BE2C (cell line): ENCODE results near the gene CIBAR2.

ENCODE experiments used
- DNase-seq: peaks from one replicate; pipeline ENCODE4 v3.0.0-alpha.2; 2020
- H3K27me3 ChIP-seq: fragments of 250-450 bp; sonication (Bioruptor Pico); 2 replicates; pipeline ENCODE4 v1.5.1; 2020; ENCODE audit warnings: mild to moderate bottlenecking
- H3K36me3 ChIP-seq: fragments of 250-450 bp; sonication (Bioruptor Pico); 2 replicates; pipeline ENCODE4 v1.5.1; 2020; ENCODE audit warnings: mild to moderate bottlenecking
- H3K4me1 ChIP-seq: fragments of 250-450 bp; sonication (Bioruptor Pico); 2 replicates; pipeline ENCODE4 v1.5.1; 2020
- H3K4me3 ChIP-seq: 2 replicates; pipeline ENCODE4 v1.5.1; 2011; ENCODE audit warnings: low read depth, low read length
- H3K9me3 ChIP-seq: fragments of 250-450 bp; sonication (Bioruptor Pico); 2 replicates; pipeline ENCODE4 v1.5.1; 2020
- TF ChIP-seq, protein P1 (sequence below): IDR thresholded peaks from 2 replicates; pipeline ENCODE4 v1.5.1; 2012; ENCODE audit warnings: mild to moderate bottlenecking, low read depth, low read length

Gene CIBAR2

DNA sequence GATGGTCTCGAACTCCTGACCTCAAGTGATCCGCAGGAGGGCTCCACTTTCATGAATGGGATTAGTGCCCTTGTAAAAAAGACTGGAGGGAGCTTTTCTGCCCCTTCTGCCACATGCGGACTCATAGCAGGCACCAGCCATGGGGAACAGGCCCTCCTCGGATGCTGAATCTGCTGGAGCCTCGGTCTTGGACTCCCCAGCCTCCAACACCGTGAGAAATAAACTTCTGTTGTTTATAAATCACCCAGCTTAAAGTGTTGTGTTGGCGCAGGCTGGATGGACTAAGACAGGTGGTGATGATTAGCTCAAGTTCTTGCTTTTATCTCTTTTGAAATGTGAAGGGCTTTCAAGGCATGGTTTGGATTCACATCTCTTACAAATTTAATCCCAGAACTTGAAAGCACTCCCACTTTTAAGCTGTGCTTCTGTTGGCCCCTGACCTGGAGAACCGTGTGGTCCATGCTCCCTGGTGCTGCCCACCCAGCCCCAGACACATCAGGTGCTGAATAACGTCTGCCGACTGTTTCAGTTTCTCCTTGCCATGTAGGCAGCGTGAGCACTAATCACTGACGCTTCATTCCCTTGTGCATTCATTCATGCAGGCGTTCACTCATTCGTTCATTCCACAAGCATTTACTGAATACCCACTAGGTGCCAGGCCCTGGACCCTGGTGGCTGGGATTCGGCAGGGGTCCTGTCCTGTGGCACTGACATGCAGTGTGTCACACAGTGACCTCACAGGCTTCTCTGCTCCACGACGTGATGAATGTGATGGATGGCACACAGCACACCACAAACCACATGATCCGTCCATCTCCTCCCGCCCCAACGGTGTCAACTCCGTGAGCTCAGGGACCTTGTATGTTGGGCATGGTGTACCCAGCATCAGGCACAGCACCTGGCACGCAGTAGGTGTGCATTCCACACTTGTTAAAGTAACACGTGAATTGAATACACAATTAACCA, 8.9 kb downstream of the CIBAR2 start:
- DNase-seq, result no peak
- Histone ChIP-seq H3K9me3 (no peaks in the 10 kb centered on the region), H3K36me3 (no peaks in the 10 kb centered on the region), H3K4me1 (no peaks in the 10 kb centered on the region), H3K4me3 (no peak overlapping the region), H3K27me3 (no peaks in the 10 kb centered on the region)
- TF ChIP-seq, protein P1, sequence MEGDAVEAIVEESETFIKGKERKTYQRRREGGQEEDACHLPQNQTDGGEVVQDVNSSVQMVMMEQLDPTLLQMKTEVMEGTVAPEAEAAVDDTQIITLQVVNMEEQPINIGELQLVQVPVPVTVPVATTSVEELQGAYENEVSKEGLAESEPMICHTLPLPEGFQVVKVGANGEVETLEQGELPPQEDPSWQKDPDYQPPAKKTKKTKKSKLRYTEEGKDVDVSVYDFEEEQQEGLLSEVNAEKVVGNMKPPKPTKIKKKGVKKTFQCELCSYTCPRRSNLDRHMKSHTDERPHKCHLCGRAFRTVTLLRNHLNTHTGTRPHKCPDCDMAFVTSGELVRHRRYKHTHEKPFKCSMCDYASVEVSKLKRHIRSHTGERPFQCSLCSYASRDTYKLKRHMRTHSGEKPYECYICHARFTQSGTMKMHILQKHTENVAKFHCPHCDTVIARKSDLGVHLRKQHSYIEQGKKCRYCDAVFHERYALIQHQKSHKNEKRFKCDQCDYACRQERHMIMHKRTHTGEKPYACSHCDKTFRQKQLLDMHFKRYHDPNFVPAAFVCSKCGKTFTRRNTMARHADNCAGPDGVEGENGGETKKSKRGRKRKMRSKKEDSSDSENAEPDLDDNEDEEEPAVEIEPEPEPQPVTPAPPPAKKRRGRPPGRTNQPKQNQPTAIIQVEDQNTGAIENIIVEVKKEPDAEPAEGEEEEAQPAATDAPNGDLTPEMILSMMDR, result no peak

DNA sequence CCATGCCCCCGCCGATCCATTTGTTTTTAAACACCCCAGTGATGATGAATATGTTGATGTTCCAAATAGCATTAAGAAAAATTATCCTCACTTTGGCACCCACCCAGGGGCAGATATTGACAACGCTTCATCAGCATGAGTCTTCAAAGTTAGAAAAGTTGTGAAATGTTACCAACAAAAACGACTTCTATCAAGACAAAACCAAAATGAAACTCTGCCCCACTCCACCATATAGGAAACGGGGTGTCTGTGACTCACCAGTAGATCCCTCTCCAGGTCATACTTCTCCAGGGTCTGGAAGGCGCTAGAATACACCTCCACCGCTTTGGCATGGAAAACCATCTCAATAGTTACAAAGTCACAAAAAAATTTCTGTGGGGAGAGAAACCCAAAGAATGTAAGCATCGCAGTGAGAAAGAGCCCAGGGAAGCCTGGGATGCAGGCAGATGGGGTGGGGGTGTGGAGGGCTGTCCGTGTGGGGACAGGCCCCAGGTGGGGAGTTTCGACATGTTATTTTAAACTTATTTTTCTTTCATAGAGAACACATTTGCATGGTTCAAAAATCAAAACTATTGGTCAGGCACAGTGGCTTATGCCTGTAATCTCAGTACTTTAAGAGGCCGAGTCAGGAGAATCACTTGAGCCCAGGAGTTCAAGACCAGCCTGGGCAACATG, 10.2 kb downstream of the CIBAR2 start:
- TF ChIP-seq, protein P1, result no peak
- no peaks in the 10 kb centered on the region for H3K4me1 ChIP-seq
- no peak overlapping the region for H3K4me3 ChIP-seq
- DNase-seq, result no peak
- no peaks in the 10 kb centered on the region for H3K27me3 ChIP-seq
- no peaks in the 10 kb centered on the region for H3K36me3 ChIP-seq
- no peaks in the 10 kb centered on the region for H3K9me3 ChIP-seq

DNA sequence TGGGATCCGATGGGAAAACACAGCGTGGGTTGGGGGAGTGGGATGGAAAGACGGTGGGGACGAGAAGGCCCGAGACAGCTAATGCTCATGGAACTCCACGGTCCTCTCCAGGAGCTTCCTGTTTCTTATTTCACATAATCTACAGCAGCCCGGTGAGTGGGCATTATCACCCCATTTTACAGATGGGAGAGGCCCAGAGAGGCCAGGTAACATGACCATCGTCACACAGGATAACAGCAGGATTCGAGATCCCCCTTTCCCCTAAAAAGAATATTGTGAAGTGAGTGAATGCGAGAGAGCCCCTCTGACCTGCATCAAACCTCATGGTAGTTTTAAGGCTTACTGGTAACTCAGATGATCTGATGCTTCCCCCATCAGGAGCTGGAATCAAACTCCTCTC, 12.0 kb downstream of the CIBAR2 start:
- Histone ChIP-seq H3K27me3 (no peaks in the 10 kb centered on the region), H3K9me3 (no peaks in the 10 kb centered on the region), H3K4me1 (no peaks in the 10 kb centered on the region), H3K36me3 (no peaks in the 10 kb centered on the region), H3K4me3 (no peak overlapping the region)
- TF ChIP-seq, protein P1, result no peak
- DNase-seq, result no peak

DNA sequence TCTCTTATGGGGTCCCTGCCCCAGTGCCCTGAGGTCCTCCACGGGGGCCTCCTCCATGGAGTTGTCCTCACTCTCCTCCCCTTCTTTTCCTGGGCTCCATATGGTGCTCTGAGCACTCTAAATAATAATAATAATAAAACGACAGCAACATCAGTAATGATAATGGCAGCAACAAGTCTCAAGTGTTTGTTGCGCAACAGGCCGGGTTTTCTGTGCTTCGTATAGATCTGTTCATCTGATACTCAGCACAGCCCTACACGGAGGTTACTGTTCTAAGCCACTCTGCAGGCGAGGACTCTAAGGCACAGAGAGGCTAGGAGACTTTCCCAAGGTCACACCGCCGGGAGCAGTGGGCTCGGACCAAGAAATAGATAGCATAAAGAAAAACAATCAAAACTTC, 13.7 kb downstream of the CIBAR2 start:
- Histone ChIP-seq H3K27me3 (no peaks in the 10 kb centered on the region), H3K36me3 (no peaks in the 10 kb centered on the region), H3K9me3 (no peaks in the 10 kb centered on the region), H3K4me3 (no peak overlapping the region), H3K4me1 (no peaks in the 10 kb centered on the region)
- TF ChIP-seq, protein P1, result no peak
- no peak for DNase-seq

DNA sequence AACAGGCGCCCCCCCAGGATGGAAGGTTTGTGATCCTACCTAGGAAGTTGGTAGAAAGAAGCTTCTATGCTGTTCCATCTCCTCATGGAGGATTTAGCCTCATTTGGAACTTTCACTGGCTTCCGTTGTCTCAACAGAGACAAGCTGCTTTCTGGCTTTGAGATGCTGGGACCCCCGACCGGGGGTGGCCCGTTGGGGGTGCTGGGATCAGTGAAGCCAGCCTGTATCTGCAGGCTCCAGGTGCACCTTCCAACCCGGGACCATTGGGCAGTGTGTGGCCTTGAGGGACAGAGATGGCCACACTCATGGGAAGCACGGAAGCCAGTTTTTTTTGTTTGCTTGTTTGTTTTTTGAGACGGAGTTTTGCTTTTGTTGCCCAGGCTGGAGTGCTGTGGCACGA, 15.4 kb downstream of the CIBAR2 start:
- no peaks in the 10 kb centered on the region for H3K36me3 ChIP-seq
- no peaks in the 10 kb centered on the region for H3K27me3 ChIP-seq
- TF ChIP-seq, protein P1, result no peak
- DNase-seq, result no peak
- no peaks in the 10 kb centered on the region for H3K4me1 ChIP-seq
- no peak overlapping the region for H3K4me3 ChIP-seq
- no peaks in the 10 kb centered on the region for H3K9me3 ChIP-seq

DNA sequence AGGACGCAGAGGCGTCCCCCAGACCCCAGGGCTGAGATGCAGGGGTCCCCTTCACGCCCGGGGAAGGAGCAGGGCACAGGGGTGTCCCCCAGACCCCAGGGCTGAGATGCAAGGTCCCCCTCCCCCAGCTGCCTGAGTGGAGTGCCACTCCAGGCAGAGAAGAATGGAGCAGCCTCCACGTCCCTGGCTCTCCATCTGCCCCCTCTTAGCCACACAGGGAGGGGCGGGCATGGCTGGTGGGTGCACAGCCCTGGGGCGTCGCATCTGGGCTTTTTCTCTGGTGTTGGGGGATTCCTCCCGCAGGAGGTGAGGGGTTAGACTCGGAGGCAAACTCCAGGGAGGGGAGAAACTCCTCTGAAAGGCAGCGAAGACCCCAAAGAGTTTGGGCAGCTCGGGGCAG, 17.5 kb downstream of the CIBAR2 start:
- Histone ChIP-seq H3K27me3 (no peaks in the 10 kb centered on the region), H3K36me3 (no peaks in the 10 kb centered on the region), H3K9me3 (no peaks in the 10 kb centered on the region), H3K4me1 (no peaks in the 10 kb centered on the region; the same call in 1 of the 2 replicates), H3K4me3 (no peak overlapping the region)
- TF ChIP-seq, protein P1, result no peak
- DNase-seq, result no peak
